Fibroblast of skin of left quadriceps (primary cell): ENCODE results near the gene LILRA5.
"Not testable (repeated sequence)": the region's sequence is repeated elsewhere in the genome, so short reads cannot be mapped to it uniquely, and the experiment has no call there.

Source experiments
- DNase-seq, 2 experiments: peaks; one replicate each; pipeline ENCODE4 v3.0.0-alpha.2; 2013; ENCODE audit warnings: low read depth in 2 of 2

The LILRA5 gene

GRCh38 chr19:54274516-54274915, 38.5 kb downstream of the LILRA5 start:
- not testable (repeated sequence) for DNase-seq

GRCh38 chr19:54273821-54274220, 39.1 kb downstream of the LILRA5 start:
- DNase-seq, result no peak

GRCh38 chr19:54272181-54272580, 40.8 kb downstream of the LILRA5 start:
- DNase-seq, result not testable (repeated sequence)

GRCh38 chr19:54271587-54271986, 41.4 kb downstream of the LILRA5 start:
- DNase-seq, result not testable (repeated sequence)

- DNase-seq, result no peak
These were observed 41.9 kb downstream of the LILRA5 start for GRCh38 chr19:54271106-54271505.

- no peak for DNase-seq
These were observed 44.0 kb downstream of the LILRA5 start for GRCh38 chr19:54268936-54269335.

- peak; percentile 35 to 39 for DNase-seq
These were observed 46.8 kb downstream of the LILRA5 start for GRCh38 chr19:54266133-54266532.

GRCh38 chr19:54262470-54262869, 50.5 kb downstream of the LILRA5 start:
- DNase-seq, result no peak

GRCh38 chr19:54262066-54262465, 50.9 kb downstream of the LILRA5 start:
- DNase-seq, result no peak

- DNase-seq, result no peak
These were observed 55.9 kb downstream of the LILRA5 start, which contains the start of gene LILRB5 for GRCh38 chr19:54257116-54257480. Gene LILRB5, minus strand, starts transcription at chr19:54257273. Its CDS starts 80 bp downstream, at chr19:54257193.
